A549 (cell line): ENCODE results near the gene MSI2. TPM values are rescaled to one million over a fixed set of nuclear protein-coding genes. Genes with fewer than 3 reads are reported as not detected.
A peak's percentile ranks its signal among the peaks of the same experiment; 100 is the strongest.

Experiments
- ATAC-seq, 2 experiments: fragments of 200-7000 bp in 1 of 2; fragments of >200 bp in 1 of 2; cut with Nextera tagmentation in 1 of 2; cut with Tn5 transposase in 1 of 2; 3 replicates each; pipeline versions ENCODE4 v1.8.0 to v1.9.1; 2018 to 2020; ENCODE audit warnings: mild to moderate bottlenecking in 1 of 2, moderate library complexity in 1 of 2
- CTCF ChIA-PET: fragments of 300-600 bp; sonication (Branson Sonifier 250); formaldehyde crosslinking; extraction: SDS; loops from one replicate; lab custom pipeline; 2021; ENCODE audit warnings: antibody characterized with exemption, inconsistent platforms; lab: Yijun Ruan, JAX
- POLR2A ChIA-PET: fragments of 350-600 bp; formaldehyde crosslinking; extraction: SDS; loops from one replicate; lab custom pipeline; 2021; ENCODE audit warnings: antibody characterized with exemption, inconsistent platforms; lab: Yijun Ruan, JAX
- DNase-seq, 2 experiments: peaks; one replicate each; pipeline versions ENCODE4 v3.0.0 to v3.0.0-alpha.2; 2011 to 2016; ENCODE audit warnings: low read depth in 1 of 2, low spot score in 1 of 2
- FAIRE-seq: peaks from 2 replicates; lab custom pipeline; 2011; peaks lifted over from hg19 to GRCh38; lab: Jason Lieb, UNC
- H3K27ac ChIP-seq, 2 experiments: fragments of >200 bp; sonication (Bioruptor Twin); formaldehyde crosslinking; 3 replicates each; pipeline ENCODE4 v1.5.1; 2016 to 2017
- H3K4me1 ChIP-seq: fragments of >200 bp; sonication (Bioruptor Twin); formaldehyde crosslinking; 3 replicates; pipeline ENCODE4 v1.6.1; 2016
- H3K4me2 ChIP-seq: fragments of >200 bp; sonication (Bioruptor Twin); formaldehyde crosslinking; 3 replicates; pipeline ENCODE4 v1.6.1; 2016
- H3K4me3 ChIP-seq: fragments of >200 bp; sonication (Bioruptor Twin); formaldehyde crosslinking; 3 replicates; pipeline ENCODE4 v1.5.1; 2016
- H3K9me3 ChIP-seq: fragments of >200 bp; sonication (Bioruptor Twin); formaldehyde crosslinking; 3 replicates; pipeline ENCODE4 v1.6.1; 2016
- ATOH8 ChIP-seq: fragments of 250-450 bp; sonication (Bioruptor Pico); IDR thresholded peaks from 2 replicates; pipeline ENCODE4 v1.5.0; 2020; ENCODE audit warnings: low read depth, mild to moderate bottlenecking, moderate library complexity
- BHLHE40 ChIP-seq: IDR thresholded peaks from 2 replicates; pipeline ENCODE4 v1.6.1; 2012; ENCODE audit warnings: low read depth, low read length, inconsistent platforms
- CBX2 ChIP-seq: fragments of 200-600 bp; sonication (generic); IDR thresholded peaks from 2 replicates; pipeline ENCODE4 v1.6.1; 2016; ENCODE audit warnings: low read depth, mild to moderate bottlenecking, borderline replicate concordance
- CEBPB ChIP-seq, 2 experiments: fragments of >200 bp in 1 of 2; sonication (Bioruptor Twin) in 1 of 2; formaldehyde crosslinking in 1 of 2; IDR thresholded peaks; 2 replicates each; pipeline ENCODE4 v1.6.1; 2012 to 2016
- E2F6 ChIP-seq: IDR thresholded peaks from 2 replicates; pipeline ENCODE4 v1.6.1; 2012; ENCODE audit warnings: low read depth, borderline replicate concordance
- EHMT2 ChIP-seq: fragments of 200-600 bp; sonication (generic); IDR thresholded peaks from 2 replicates; pipeline ENCODE4 v1.6.1; 2016; ENCODE audit warnings: antibody characterized with exemption, low read depth, mild to moderate bottlenecking, moderate library complexity
- ELK1 ChIP-seq: fragments of 150-350 bp; IDR thresholded peaks from 2 replicates; pipeline ENCODE4 v1.6.1; 2014; ENCODE audit warnings: low read depth, mild to moderate bottlenecking, low read length
- EP300 ChIP-seq, 2 experiments: fragments of >200 bp; sonication (Bioruptor Twin); formaldehyde crosslinking; IDR thresholded peaks; 2 replicates in 1 of 2; 3 replicates in 1 of 2; pipeline ENCODE4 v1.6.1; 2016 to 2017
- ESRRA ChIP-seq: fragments of 150-350 bp; IDR thresholded peaks from 2 replicates; pipeline ENCODE4 v1.6.1; 2014; ENCODE audit warnings: mild to moderate bottlenecking, low read length, borderline replicate concordance
- FOSL2 ChIP-seq, 2 experiments: fragments of 450-650 bp in 1 of 2; fragments of >200 bp in 1 of 2; sonication (Bioruptor Twin) in 1 of 2; formaldehyde crosslinking; IDR thresholded peaks; 2 replicates each; pipeline versions ENCODE4 v1.5.0 to v1.6.1; 2016 to 2020; ENCODE audit warnings: mild to moderate bottlenecking in 1 of 2, moderate library complexity in 1 of 2
- HOXA7 ChIP-seq: fragments of 250-450 bp; sonication (Bioruptor Pico); IDR thresholded peaks from 2 replicates; pipeline ENCODE4 v1.5.0; 2020; ENCODE audit warnings: mild to moderate bottlenecking, moderate library complexity
- HOXB13 ChIP-seq: fragments of 250-450 bp; sonication (Bioruptor Pico); IDR thresholded peaks from 2 replicates; pipeline ENCODE4 v1.5.0; 2020; ENCODE audit warnings: low read depth, mild to moderate bottlenecking, moderate library complexity
- JUN ChIP-seq, 2 experiments: fragments of >200 bp; sonication (Bioruptor Twin); formaldehyde crosslinking; IDR thresholded peaks; 2 replicates in 1 of 2; 3 replicates in 1 of 2; pipeline ENCODE4 v1.6.1; 2016 to 2017
- MAFK ChIP-seq: fragments of 450-650 bp; IDR thresholded peaks from 2 replicates; pipeline ENCODE4 v1.6.1; 2014; ENCODE audit not compliant: partially characterized antibody
- MAZ ChIP-seq: fragments of 150-350 bp; IDR thresholded peaks from 2 replicates; pipeline ENCODE4 v1.6.1; 2014; ENCODE audit warnings: antibody characterized with exemption, low read depth, low read length, borderline replicate concordance
- NR3C1 ChIP-seq: fragments of >200 bp; sonication (Bioruptor Twin); formaldehyde crosslinking; IDR thresholded peaks from 3 replicates; pipeline ENCODE4 v1.6.1; 2017
- PBX3 ChIP-seq: IDR thresholded peaks from 2 replicates; pipeline ENCODE4 v1.6.1; 2012
- POLR2A ChIP-seq: IDR thresholded peaks from 2 replicates; pipeline ENCODE4 v1.6.1; 2012; ENCODE audit warnings: mild to moderate bottlenecking, low read length
- POLR2AphosphoS2 ChIP-seq: conservative IDR thresholded peaks from 2 replicates; pipeline ENCODE4 v1.6.1; 2012; ENCODE audit warnings: low read length, improper control_type of control experiment, inconsistent platforms
- RAD21 ChIP-seq, 2 experiments: fragments of >200 bp in 1 of 2; sonication (Bioruptor Twin) in 1 of 2; formaldehyde crosslinking in 1 of 2; IDR thresholded peaks in 1 of 2; conservative IDR thresholded peaks in 1 of 2; 2 replicates in 1 of 2; 3 replicates in 1 of 2; pipeline ENCODE4 v1.6.1; 2012 to 2018; ENCODE audit warnings: inconsistent platforms in 1 of 2
- RCOR1 ChIP-seq: fragments of 150-350 bp; IDR thresholded peaks from 2 replicates; pipeline ENCODE4 v1.6.1; 2014; ENCODE audit warnings: antibody characterized with exemption, low read length, low read depth
- RNF2 ChIP-seq: fragments of 200-600 bp; sonication (generic); IDR thresholded peaks from 2 replicates; pipeline ENCODE4 v1.6.1; 2016; ENCODE audit warnings: low read depth, mild to moderate bottlenecking, antibody characterized with exemption, moderate library complexity, borderline replicate concordance
- SREBF2 ChIP-seq: fragments of 450-650 bp; IDR thresholded peaks from 2 replicates; pipeline ENCODE4 v1.6.1; 2014; ENCODE audit warnings: mild to moderate bottlenecking, moderate library complexity
- TFCP2L1 ChIP-seq: fragments of 250-450 bp; sonication (Bioruptor Pico); IDR thresholded peaks from 2 replicates; pipeline ENCODE4 v1.5.0; 2021; ENCODE audit warnings: mild to moderate bottlenecking
- ZNF302 ChIP-seq: fragments of 250-450 bp; sonication (Bioruptor Pico); IDR thresholded peaks from 2 replicates; pipeline ENCODE4 v1.9.0; 2021; ENCODE audit warnings: inconsistent platforms, mild to moderate bottlenecking, moderate library complexity
- WGBS: methylation state at CpG from one replicate; pipeline ENCODE4 v1.1.6; 2017; ENCODE audit errors: missing lambda C conversion rate; 5-methylcytosine and 5-hydroxymethylcytosine counted together
- polyA plus RNA-seq, 4 experiments: library from polyadenylated mRNA; depleted of rRNA in 3 of 4; stranded (reverse); fragments of >200 nt; fragmentation: RNase III in 1 of 4; extraction: RNeasy Plus Mini Kit Qiagen cat#74134 plus additional on column Dnase treatment in 1 of 4; gene quantifications; 2 replicates in 3 of 4; 3 replicates in 1 of 4; pipeline ENCODE4 v1.2.3, GENCODE V29; 2011 to 2017

The MSI2 gene
- polyA plus RNA-seq, 2 of the 4 experiments (the other 2 are of a cell fraction), result 43.6 to 44.4 TPM

GRCh38 chr17:57406981-57407286 is 150.6 kb downstream of the MSI2 start:
- H3K27ac ChIP-seq, result peak overlapping the region in 1 of 2 experiments; percentile 1; a peak in 1 of 6 replicates
- DNase-seq (no peak), FAIRE-seq (no peak), ATAC-seq (no peak)
- H3K9me3 ChIP-seq, result no peaks in the 10 kb centered on the region
- H3K4me3 ChIP-seq, result no peak overlapping the region
- TF ChIP-seq POLR2AphosphoS2, result no peak
- TF ChIP-seq RNF2, result no peak
- no peak for TF ChIP-seq CEBPB (IDR thresholded peaks at IDR 0.05)
- TF ChIP-seq EP300 (IDR thresholded peaks at IDR 0.05), result no peak
- no peak for TF ChIP-seq TFCP2L1 (CRISPR knock-in tag)
- no peak for TF ChIP-seq PBX3
- TF ChIP-seq ZNF302 (CRISPR knock-in tag), result no peak
- no peak for TF ChIP-seq POLR2A
- H3K4me2 ChIP-seq, result no peak overlapping the region
- ChIA-PET POLR2A (no interaction called here), CTCF (interaction anchor here (0.8 to 3.5 kb wide), 7 partner anchors 10 to 377 kb away, joined by 3 to 24 read pairs (median 3); no protein-coding TSS in a partner anchor)
- 95% methylated on average over 12 of the region's 12 CpGs for WGBS
- peaks cover 10% of the 10 kb centered on the region; the same call in 2 of the 3 replicates for H3K4me1 ChIP-seq

GRCh38 chr17:57407287-57408070 is 151.2 kb downstream of the MSI2 start:
- no peak for ATAC-seq
- peak overlapping the region in 1 of 2 experiments; percentile 15; a peak in 1 of 6 replicates for H3K27ac ChIP-seq
- no peak for FAIRE-seq

GRCh38 chr17:57408071-57408811 is 151.9 kb downstream of the MSI2 start:
- H3K9me3 ChIP-seq, result no peaks in the 10 kb centered on the region
- H3K27ac ChIP-seq, result no peak overlapping the region
- peaks cover 11% of the 10 kb centered on the region; the same call in 1 of the 3 replicates for H3K4me1 ChIP-seq
- no peak for FAIRE-seq
- CTCF ChIA-PET, result interaction anchor here (1.1 to 3.5 kb wide), 3 partner anchors 13 to 375 kb away, joined by 3 to 24 read pairs (median 4); no protein-coding TSS in a partner anchor
- no peak overlapping the region for H3K4me2 ChIP-seq
- DNase-seq, result no peak
- POLR2A ChIA-PET, result no interaction called here
- no peak for ATAC-seq
- 89% methylated on average over 13 of the region's 13 CpGs for WGBS
- H3K4me3 ChIP-seq, result no peak overlapping the region
- TF ChIP-seq CBX2 (no peak), NR3C1 (no peak), HOXA7 (no peak), MAFK (no peak), ESRRA (no peak), JUN (IDR thresholded peaks at IDR 0.05) (no peak), RCOR1 (no peak), BHLHE40 (no peak), EHMT2 (no peak), HOXB13 (CRISPR knock-in tag) (no peak), ATOH8 (CRISPR knock-in tag) (no peak), RAD21 (conservative IDR thresholded peaks at IDR 0.05 in 1 of 2, IDR thresholded peaks at IDR 0.05 in 1 of 2) (no peak), FOSL2 (IDR thresholded peaks at IDR 0.05) (no peak), FOSL2 (CRISPR knock-in tag; IDR thresholded peaks at IDR 0.05) (no peak), MAZ (no peak), SREBF2 (no peak), ELK1 (no peak)

More at GRCh38 chr17:57407287-57408070, 151.2 kb downstream of the MSI2 start:
- 85% methylated on average over 9 of the region's 9 CpGs for WGBS
- DNase-seq, result no peak
- ChIA-PET CTCF (interaction anchor here (0.9 to 3.5 kb wide), 5 partner anchors 11 to 376 kb away, joined by 3 to 24 read pairs (median 3); no protein-coding TSS in a partner anchor), POLR2A (no interaction called here)
- Histone ChIP-seq H3K4me2 (no peak overlapping the region), H3K4me1 (peaks cover 10% of the 10 kb centered on the region; the same call in 1 of the 3 replicates), H3K9me3 (no peaks in the 10 kb centered on the region), H3K4me3 (no peak overlapping the region)
- no peak for TF ChIP-seq E2F6
- TF ChIP-seq ATOH8 (CRISPR knock-in tag), result no peak
